KOPT-K1 (cell line): ENCODE measurements around the gene ZBTB20.

Experiments used
- H3K27ac ChIP-seq: fragments of 200-600 bp; sonication (generic); 2 replicates; pipeline ENCODE4 v1.5.1; 2016; ENCODE audit warnings: antibody characterized with exemption, mild to moderate bottlenecking, low read depth, low read length; ENCODE audit not compliant: poor library complexity, severe bottlenecking
- H3K36me3 ChIP-seq: fragments of 200-600 bp; sonication (generic); 2 replicates; pipeline ENCODE4 v1.5.1; 2017; ENCODE audit warnings: antibody characterized with exemption, mild to moderate bottlenecking, low read length, moderate library complexity; ENCODE audit not compliant: insufficient read depth
- H3K9me3 ChIP-seq: fragments of 200-600 bp; sonication (generic); 2 replicates; pipeline ENCODE4 v1.5.1; 2017; ENCODE audit warnings: antibody characterized with exemption, low read length, mild to moderate bottlenecking; ENCODE audit not compliant: insufficient read depth, poor library complexity, severe bottlenecking

ZBTB20 gene

DNA sequence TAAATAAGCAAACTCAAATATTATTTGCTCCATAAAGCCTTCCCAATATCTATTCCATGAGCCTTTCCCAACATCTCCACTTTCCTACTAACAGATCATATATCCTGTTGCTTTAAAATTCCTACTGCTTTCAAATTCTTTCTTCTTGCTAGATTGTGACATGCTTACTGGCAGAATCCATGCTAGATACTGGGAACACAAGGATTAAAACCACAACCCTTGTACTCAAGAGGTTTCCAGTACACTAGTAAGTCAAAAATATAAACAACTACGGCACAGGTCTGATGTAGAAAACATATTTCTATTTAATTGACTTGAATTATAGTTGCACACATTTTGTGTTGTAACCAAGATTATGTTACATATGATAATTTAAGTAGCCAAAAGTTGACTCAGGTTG, 275.0 kb downstream of the ZBTB20 start:
- no peaks in the 10 kb centered on the region for H3K9me3 ChIP-seq
- no peak overlapping the region for H3K27ac ChIP-seq
- no peaks in the 10 kb centered on the region for H3K36me3 ChIP-seq

DNA sequence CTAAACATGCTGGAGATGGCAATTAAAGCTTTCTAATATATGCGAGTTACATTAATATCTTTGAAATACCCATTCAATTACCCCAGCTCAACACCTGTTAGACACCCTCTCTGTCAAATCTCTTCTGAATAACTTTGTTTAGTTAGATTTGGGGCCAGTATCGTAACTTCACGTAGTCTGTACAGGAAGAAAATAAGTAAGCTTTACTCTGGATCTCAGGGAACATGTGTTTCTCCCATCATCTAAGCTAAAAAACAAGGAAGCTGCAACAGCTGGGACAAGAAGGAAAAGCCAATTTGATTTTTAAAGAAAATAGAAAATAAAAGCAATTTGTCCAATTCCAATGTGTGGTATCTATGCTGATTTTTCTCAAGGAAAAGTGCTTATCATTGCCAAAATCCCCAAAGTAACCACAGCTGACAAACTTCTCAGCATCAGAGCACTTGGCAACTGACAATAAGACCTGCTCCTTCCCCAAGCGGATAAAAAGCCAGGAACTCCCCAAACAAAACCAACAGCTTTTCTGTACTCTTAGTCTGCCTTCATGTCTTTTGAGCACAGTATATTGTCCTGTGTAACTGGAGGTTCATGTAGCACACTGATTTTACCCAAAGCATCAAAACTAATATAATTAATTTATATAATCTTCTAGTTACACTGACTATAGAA, 279.1 kb downstream of the ZBTB20 start:
- no peaks in the 10 kb centered on the region for H3K36me3 ChIP-seq
- no peaks in the 10 kb centered on the region for H3K9me3 ChIP-seq
- H3K27ac ChIP-seq: no peak overlapping the region

- Histone ChIP-seq H3K27ac (no peak overlapping the region), H3K9me3 (no peaks in the 10 kb centered on the region), H3K36me3 (no peaks in the 10 kb centered on the region)
These were observed 279.7 kb downstream of the ZBTB20 start for GRCh38 chr3:114867359-114867758.

DNA sequence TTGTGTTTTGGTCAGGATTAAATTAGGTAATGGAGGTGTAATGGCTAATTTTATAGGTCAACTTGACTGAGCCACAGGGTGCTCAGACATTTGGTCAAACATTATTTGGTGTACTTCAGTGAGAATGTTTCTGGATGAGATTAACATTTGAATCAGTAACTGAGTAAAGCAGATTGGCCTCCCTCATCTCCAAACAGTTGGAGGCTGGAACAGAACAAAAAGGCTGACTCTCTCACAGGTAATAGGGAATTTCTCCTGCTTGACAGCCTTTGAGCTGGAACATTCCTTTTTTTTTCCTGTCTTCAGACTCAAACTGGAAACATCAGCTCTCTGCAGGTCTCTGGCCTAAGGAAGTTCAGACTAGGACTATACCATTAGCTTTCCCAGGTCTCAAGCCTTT, 280.7 kb downstream of the ZBTB20 start:
- Histone ChIP-seq H3K36me3 (no peaks in the 10 kb centered on the region), H3K27ac (no peak overlapping the region), H3K9me3 (no peaks in the 10 kb centered on the region)

- no peaks in the 10 kb centered on the region for H3K36me3 ChIP-seq
- no peak overlapping the region for H3K27ac ChIP-seq
- H3K9me3 ChIP-seq: no peaks in the 10 kb centered on the region
These were observed 282.1 kb downstream of the ZBTB20 start for GRCh38 chr3:114864970-114865369.

- peak overlapping the region; percentile 35 for H3K27ac ChIP-seq
- H3K36me3 ChIP-seq: no peaks in the 10 kb centered on the region
- no peaks in the 10 kb centered on the region for H3K9me3 ChIP-seq
These were observed 283.2 kb downstream of the ZBTB20 start for GRCh38 chr3:114863848-114864247.

GRCh38 chr3:114861666-114862065, 285.4 kb downstream of the ZBTB20 start:
- H3K9me3 ChIP-seq: no peaks in the 10 kb centered on the region
- H3K27ac ChIP-seq: no peak overlapping the region
- H3K36me3 ChIP-seq: no peaks in the 10 kb centered on the region

DNA sequence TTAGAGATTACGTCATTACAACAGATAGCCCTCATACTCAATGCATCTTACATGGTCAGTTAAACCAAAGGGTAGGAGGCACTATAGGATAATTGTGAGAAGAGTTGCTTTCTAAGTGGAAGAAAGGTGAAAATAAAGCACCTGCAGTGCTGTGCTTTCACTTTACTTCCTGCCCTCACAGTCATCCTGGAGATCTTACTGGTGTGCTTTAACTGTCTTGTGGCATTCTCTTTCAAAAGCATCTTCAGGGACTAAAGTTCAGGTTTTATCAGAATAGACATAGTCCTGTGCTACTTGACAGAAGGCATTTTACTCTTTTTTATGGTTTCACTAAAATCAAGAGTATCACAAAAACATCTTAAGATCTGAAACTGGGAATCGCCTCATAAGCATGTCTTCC, 286.6 kb downstream of the ZBTB20 start:
- no peaks in the 10 kb centered on the region for H3K36me3 ChIP-seq
- no peak overlapping the region for H3K27ac ChIP-seq
- no peaks in the 10 kb centered on the region for H3K9me3 ChIP-seq

DNA sequence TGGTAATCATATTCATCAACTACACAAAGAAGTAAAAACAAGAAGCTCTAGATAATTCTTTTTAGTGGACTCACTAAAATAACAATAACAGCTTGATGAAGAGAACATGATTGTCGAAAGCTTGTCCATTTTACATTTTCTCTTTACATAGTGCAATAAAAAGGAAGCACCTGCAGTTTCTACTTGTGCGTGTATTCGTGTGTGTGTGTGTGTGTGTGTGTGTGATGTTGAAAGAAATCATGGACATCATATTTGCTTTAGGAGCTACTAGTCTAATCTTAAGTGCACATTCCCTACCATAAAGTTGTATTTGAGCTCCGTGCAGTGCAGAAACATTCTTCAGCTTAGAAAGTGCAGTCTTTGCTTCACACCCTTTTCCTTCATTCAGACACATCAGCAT, 288.8 kb downstream of the ZBTB20 start:
- Histone ChIP-seq H3K36me3 (no peaks in the 10 kb centered on the region), H3K27ac (no peak overlapping the region), H3K9me3 (no peaks in the 10 kb centered on the region)

- Histone ChIP-seq H3K36me3 (no peaks in the 10 kb centered on the region), H3K27ac (no peak overlapping the region), H3K9me3 (no peaks in the 10 kb centered on the region)
These were observed 289.8 kb downstream of the ZBTB20 start for GRCh38 chr3:114857299-114857701.

DNA sequence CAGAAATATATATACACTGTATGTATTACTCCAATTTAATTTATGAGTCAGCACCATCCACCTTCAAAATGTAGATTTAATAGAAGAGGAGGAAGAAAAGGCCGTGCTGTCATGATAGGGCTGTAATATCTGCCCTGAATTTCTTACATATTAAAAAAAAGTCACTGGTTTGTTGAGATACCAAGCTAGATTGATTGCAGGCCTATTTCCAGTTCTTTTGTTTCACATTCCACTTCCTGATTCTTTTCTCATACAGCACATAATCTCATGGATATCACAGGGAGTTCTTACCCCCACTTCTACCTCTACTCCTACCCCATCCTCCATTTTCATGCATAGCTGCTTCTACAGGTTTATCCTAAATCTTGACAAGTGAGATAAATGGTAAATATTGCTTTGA, 290.3 kb downstream of the ZBTB20 start:
- no peaks in the 10 kb centered on the region for H3K36me3 ChIP-seq
- H3K27ac ChIP-seq: no peak overlapping the region
- H3K9me3 ChIP-seq: no peaks in the 10 kb centered on the region

GRCh38 chr3:114855839-114856238, 291.2 kb downstream of the ZBTB20 start:
- Histone ChIP-seq H3K9me3 (no peaks in the 10 kb centered on the region), H3K27ac (no peak overlapping the region)

GRCh38 chr3:114852966-114853365, 294.1 kb downstream of the ZBTB20 start:
- no peaks in the 10 kb centered on the region for H3K9me3 ChIP-seq
- no peaks in the 10 kb centered on the region for H3K36me3 ChIP-seq
- no peak overlapping the region for H3K27ac ChIP-seq

More at GRCh38 chr3:114855839-114856238, 291.2 kb downstream of the ZBTB20 start:
- no peaks in the 10 kb centered on the region for H3K36me3 ChIP-seq

DNA sequence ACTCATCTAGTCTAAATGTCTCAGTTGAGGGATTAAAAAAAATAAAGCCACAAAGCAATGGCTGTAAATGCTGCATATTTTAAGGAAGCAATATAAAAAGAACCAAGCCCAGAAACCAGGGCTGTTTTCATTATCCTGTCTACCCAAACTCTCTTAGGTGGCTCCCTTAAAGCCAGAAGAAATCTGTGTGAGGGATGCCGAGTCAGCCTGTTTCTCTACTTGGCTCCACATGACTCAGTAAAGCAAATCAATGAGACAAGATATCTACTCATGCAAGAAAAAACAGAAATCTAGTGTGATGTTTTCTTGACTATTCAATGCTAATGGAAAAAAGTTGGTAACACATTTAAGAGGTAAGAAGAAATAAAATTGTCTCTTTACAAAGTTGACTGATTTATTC, 296.2 kb downstream of the ZBTB20 start:
- no peaks in the 10 kb centered on the region for H3K9me3 ChIP-seq
- H3K27ac ChIP-seq: no peak overlapping the region

GRCh38 chr3:114848643-114849350, 298.3 kb downstream of the ZBTB20 start:
- no peaks in the 10 kb centered on the region for H3K36me3 ChIP-seq
- H3K9me3 ChIP-seq: no peaks in the 10 kb centered on the region
- no peak overlapping the region for H3K27ac ChIP-seq

More for the DNA sequence above, 296.2 kb downstream of the ZBTB20 start:
- H3K36me3 ChIP-seq: no peaks in the 10 kb centered on the region

- Histone ChIP-seq H3K27ac (no peak overlapping the region), H3K9me3 (no peaks in the 10 kb centered on the region), H3K36me3 (no peaks in the 10 kb centered on the region)
These were observed 299.0 kb downstream of the ZBTB20 start for GRCh38 chr3:114848082-114848481.
